ENCODE data around the gene EIF4G3. TPM values are rescaled to one million over a fixed set of nuclear protein-coding genes. Genes with fewer than 3 reads are reported as not detected.

The EIF4G3 gene, protein sequence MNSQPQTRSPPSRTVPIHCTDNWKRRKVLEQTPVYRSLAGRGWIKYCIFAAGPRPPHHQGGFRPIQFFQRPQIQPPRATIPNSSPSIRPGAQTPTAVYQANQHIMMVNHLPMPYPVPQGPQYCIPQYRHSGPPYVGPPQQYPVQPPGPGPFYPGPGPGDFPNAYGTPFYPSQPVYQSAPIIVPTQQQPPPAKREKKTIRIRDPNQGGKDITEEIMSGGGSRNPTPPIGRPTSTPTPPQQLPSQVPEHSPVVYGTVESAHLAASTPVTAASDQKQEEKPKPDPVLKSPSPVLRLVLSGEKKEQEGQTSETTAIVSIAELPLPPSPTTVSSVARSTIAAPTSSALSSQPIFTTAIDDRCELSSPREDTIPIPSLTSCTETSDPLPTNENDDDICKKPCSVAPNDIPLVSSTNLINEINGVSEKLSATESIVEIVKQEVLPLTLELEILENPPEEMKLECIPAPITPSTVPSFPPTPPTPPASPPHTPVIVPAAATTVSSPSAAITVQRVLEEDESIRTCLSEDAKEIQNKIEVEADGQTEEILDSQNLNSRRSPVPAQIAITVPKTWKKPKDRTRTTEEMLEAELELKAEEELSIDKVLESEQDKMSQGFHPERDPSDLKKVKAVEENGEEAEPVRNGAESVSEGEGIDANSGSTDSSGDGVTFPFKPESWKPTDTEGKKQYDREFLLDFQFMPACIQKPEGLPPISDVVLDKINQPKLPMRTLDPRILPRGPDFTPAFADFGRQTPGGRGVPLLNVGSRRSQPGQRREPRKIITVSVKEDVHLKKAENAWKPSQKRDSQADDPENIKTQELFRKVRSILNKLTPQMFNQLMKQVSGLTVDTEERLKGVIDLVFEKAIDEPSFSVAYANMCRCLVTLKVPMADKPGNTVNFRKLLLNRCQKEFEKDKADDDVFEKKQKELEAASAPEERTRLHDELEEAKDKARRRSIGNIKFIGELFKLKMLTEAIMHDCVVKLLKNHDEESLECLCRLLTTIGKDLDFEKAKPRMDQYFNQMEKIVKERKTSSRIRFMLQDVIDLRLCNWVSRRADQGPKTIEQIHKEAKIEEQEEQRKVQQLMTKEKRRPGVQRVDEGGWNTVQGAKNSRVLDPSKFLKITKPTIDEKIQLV (N-terminal part only)
- 16.4 to 19.0 TPM (median 18.4 TPM) in 5 replicates for total RNA-seq (2022; extraction: Qiagen RNA extraction)

DNA sequence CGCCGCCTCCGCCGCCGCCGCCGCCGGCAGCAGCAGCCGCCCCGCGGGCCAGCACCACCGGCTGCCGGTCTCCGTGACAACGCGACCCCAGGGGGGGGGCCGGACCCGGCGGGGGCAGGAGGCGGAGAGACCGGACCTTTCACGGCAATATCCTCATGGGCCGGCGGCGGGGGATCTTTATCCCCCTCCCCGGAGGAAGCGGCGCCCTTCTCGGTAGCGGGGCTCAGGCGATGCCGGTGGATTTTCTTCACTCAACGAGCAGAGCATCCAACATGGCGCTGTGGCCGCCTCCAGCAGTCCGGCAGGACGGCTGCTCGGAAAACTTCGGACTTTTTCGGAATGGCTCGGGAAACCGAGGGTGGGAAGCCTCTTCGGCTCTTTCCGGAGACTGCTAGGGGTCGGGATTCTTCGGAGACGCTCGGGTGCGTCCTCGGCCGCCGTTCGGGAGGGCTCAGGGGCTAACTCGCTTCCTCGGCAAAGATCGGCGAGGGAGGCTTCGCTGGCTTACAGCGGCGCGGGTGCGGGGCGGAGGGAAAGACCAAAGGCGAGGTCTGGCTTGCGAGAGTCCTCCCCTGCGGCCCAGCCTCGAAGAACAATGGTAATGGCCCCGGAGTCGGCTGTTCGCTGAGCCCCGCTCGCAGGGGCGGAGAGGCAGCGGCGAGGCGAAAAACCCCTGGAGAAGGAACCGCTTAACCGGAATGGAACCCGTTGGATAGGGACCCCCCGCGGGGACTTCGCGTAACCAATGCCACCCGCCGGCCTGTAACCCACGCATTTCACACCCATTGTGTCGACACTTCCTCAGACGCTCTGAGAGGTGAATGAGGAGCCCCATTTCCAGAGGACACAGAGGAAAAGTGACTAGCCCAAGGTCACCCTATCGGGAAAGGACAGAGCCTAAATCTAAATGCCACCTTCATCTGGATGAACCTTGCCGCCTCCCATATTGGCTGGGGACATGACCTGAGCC is at the start of gene EIF4G3:
Gene EIF4G3, minus strand, starts transcription at position 312 of the 970 bp plus-strand sequence. CDS start 174,155 bp downstream, outside the sequence.

DNA sequence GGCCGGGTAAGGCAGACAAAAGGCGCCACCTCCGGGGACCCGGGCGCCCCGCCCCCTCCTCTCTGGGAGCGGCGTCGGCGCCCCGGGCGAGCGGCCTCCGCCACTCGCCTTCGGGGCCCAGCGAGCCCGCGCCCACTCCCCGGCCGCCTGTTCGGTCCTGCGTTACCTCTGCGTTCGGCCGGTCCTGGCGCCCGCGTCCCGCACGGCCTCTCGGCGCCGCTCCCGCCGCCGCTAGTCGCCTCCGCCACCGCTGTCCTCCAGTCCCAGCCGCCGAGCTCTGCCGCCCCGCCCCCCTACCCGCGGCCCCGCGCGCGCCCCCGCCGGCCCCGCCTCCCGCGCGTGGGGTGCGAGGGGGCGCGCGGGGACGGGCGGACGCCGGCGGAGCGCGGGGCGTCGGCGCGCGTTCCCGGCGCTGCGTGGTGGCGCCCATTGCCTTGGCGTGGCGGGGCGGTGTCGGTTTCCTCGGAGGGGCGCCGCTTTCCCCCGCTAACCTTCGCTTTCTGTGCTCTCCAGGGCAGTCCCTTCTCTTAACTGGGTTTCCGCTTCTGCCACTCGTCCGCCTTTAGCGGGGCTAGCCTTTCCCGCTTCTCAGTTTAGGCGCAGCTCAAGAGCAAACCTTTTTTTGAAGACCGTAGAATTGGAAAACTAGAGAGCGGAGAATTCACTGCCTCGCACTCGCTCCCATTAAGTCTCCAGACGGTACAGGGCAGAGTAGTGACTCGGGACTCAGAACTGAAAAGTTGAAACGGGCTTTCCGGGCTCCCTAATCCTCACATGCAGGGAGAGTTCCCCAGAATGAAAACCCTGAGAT is 389.5 kb downstream of the EIF4G3 start, which contains the start of gene HP1BP3:
Gene HP1BP3, minus strand, starts transcription at position 279 of the 811 bp plus-strand sequence. CDS start 6,867 bp downstream, outside the sequence.

Other genes with a start within 250 kb of the EIF4G3 start
- 52.3 to 64.4 TPM (median 59.9 TPM) in 5 replicates for gene ECE1, start 113.6 kb upstream of the EIF4G3 start, total RNA-seq (2022; extraction: Qiagen RNA extraction)

Measured in A549 treated with AZD2906 at 1 μM for 4 hours (cell line).